ENCODE measurements around the gene DPM2. TPM values are rescaled to one million over a fixed set of nuclear protein-coding genes. Genes with fewer than 3 reads are reported as not detected.

DPM2 gene
- total RNA-seq, 2 donors from 2014 or later: 14.7 to 18.3 TPM

GRCh38 chr9:127927201-127927987 lies 10.3 kb downstream of the DPM2 start:
- intact Hi-C loops (cut with DNase I): no loop called here
- ATAC-seq: peak in 1 of 2 donors; percentile 3

GRCh38 chr9:127926906-127927200 lies 10.8 kb downstream of the DPM2 start:
- intact Hi-C loops (cut with DNase I): no loop called here
- no peak for ATAC-seq
- DNase-seq: no peak

More at GRCh38 chr9:127927201-127927987, 10.3 kb downstream of the DPM2 start:
- no peak for DNase-seq

- intact Hi-C loops (cut with DNase I): no loop called here
- DNase-seq (no peak), ATAC-seq (no peak)
These were observed 11.4 kb downstream of the DPM2 start for GRCh38 chr9:127925959-127926905.

GRCh38 chr9:127924736-127925444 lies 12.8 kb downstream of the DPM2 start:
- DNase-seq: no peak
- ATAC-seq: no peak
- intact Hi-C loops (cut with DNase I): loop anchor here in 1 of 2 donors (5.0 kb wide), 2 partner anchors 188 to 333 kb away; partner anchors contain the start of gene TOR2A

- no peak for DNase-seq
- no peak for ATAC-seq
- intact Hi-C loops (cut with DNase I): loop anchor here in 1 of 2 donors (5.0 kb wide), 2 partner anchors 186 to 331 kb away; partner anchors contain the start of gene TOR2A
These were observed 13.9 kb downstream of the DPM2 start for GRCh38 chr9:127923771-127924170.

GRCh38 chr9:127923046-127923445 lies 14.6 kb downstream of the DPM2 start:
- ATAC-seq (no peak), DNase-seq (no peak)
- intact Hi-C loops (cut with DNase I): loop anchor here in 1 of 2 donors (5.0 kb wide), 2 partner anchors 186 to 331 kb away; partner anchors contain the start of gene TOR2A

GRCh38 chr9:127921557-127922120 lies 16.0 kb downstream of the DPM2 start:
- peak; percentile 83 for DNase-seq
- intact Hi-C loops (cut with DNase I): loop anchor here (2.0 to 5.0 kb wide), 3 partner anchors 184 to 331 kb away; partner anchors contain the start of gene TOR2A (in 1 of the 2)

GRCh38 chr9:127920794-127921193 lies 16.9 kb downstream of the DPM2 start:
- intact Hi-C loops (cut with DNase I): loop anchor here (2.0 to 5.0 kb wide), 3 partner anchors 183 to 330 kb away; partner anchors contain the start of gene TOR2A (in 1 of the 2)
- no peak for ATAC-seq
- no peak for DNase-seq

More at GRCh38 chr9:127921557-127922120, 16.0 kb downstream of the DPM2 start:
- ATAC-seq: peak; percentile 11 to 16

GRCh38 chr9:127919253-127919815 lies 18.3 kb downstream of the DPM2 start:
- ATAC-seq: peak; percentile 10 to 70
- DNase-seq: peak; percentile 94
- intact Hi-C loops (cut with DNase I): loop anchor here in 1 of 2 donors (5.0 kb wide), 2 partner anchors 42 to 182 kb away; partner anchors contain the start of genes AK1 and TOR2A

GRCh38 chr9:127918183-127919107 lies 19.2 kb downstream of the DPM2 start:
- intact Hi-C loops (cut with DNase I): loop anchor here in 1 of 2 donors (5.0 kb wide), 2 partner anchors 41 to 181 kb away; partner anchors contain the start of genes AK1 and TOR2A
- DNase-seq (peak; percentile 69), ATAC-seq (no peak)

- ATAC-seq: no peak
- DNase-seq: peak; percentile 27
- intact Hi-C loops (cut with DNase I): loop anchor here in 1 of 2 donors (5.0 kb wide), 2 partner anchors 40 to 180 kb away; partner anchors contain the start of genes AK1 and TOR2A
These were observed 20.1 kb downstream of the DPM2 start for GRCh38 chr9:127917603-127918002.

GRCh38 chr9:127916720-127917581 lies 20.7 kb downstream of the DPM2 start, which contains the start of gene ST6GALNAC4:
ST6GALNAC4 (minus strand) TSS chr9:127917041; CDS start chr9:127916419, 622 bp downstream.
- intact Hi-C loops (cut with DNase I): loop anchor here in 1 of 2 donors (5.0 kb wide), 2 partner anchors 40 to 180 kb away; partner anchors contain the start of genes AK1 and TOR2A
- ATAC-seq: peak; percentile 94
- peak; percentile 94 for DNase-seq

- DNase-seq: peak; percentile 26
- intact Hi-C loops (cut with DNase I): loop anchor here in 1 of 2 donors (5.0 kb wide), 2 partner anchors 39 to 179 kb away; partner anchors contain the start of genes AK1 and TOR2A
These were observed 21.6 kb downstream of the DPM2 start for GRCh38 chr9:127915801-127916719.

GRCh38 chr9:127915325-127915752 lies 22.3 kb downstream of the DPM2 start:
- DNase-seq (peak; percentile 47), ATAC-seq (no peak)
- intact Hi-C loops (cut with DNase I): loop anchor here in 1 of 2 donors (5.0 kb wide), 2 partner anchors 38 to 178 kb away; partner anchors contain the start of genes AK1 and TOR2A

More at GRCh38 chr9:127915801-127916719, 21.6 kb downstream of the DPM2 start:
- peak; percentile 0 to 2 for ATAC-seq
